Neuron (in vitro differentiated cells): ENCODE measurements around the gene LDLRAD1.
"Not testable (repeated sequence)": the region's sequence is repeated elsewhere in the genome, so short reads cannot be mapped to it uniquely, and the experiment has no call there.

Experiments used
- H2AFZ ChIP-seq: one replicate; pipeline ENCODE4 v1.6.1; 2013; ENCODE audit warnings: low read depth, mild to moderate bottlenecking, inconsistent platforms, low read length, moderate library complexity
- H3K27me3 ChIP-seq: one replicate; pipeline ENCODE4 v1.6.1; 2013; ENCODE audit warnings: low read length; ENCODE audit not compliant: insufficient read depth
- H3K36me3 ChIP-seq: one replicate; pipeline ENCODE4 v1.6.1; 2013; ENCODE audit warnings: low read length; ENCODE audit not compliant: insufficient read depth
- H3K4me1 ChIP-seq: one replicate; pipeline ENCODE4 v1.6.1; 2013; ENCODE audit warnings: low read length; ENCODE audit not compliant: insufficient read depth
- H3K4me3 ChIP-seq: 2 replicates; pipeline ENCODE4 v1.5.1; 2013; ENCODE audit warnings: mild to moderate bottlenecking, low read length, moderate library complexity
- H3K9me3 ChIP-seq: one replicate; pipeline ENCODE4 v1.6.1; 2013; ENCODE audit warnings: low read length

LDLRAD1 gene

GRCh38 chr1:54037476-54037875 lies 19.5 kb upstream of the LDLRAD1 start:
- Histone ChIP-seq H3K27me3 (no peaks in the 10 kb centered on the region), H3K4me3 (no peak overlapping the region), H3K36me3 (peaks cover 84% of the 10 kb centered on the region), H3K4me1 (no peaks in the 10 kb centered on the region), H2AFZ (no peak overlapping the region), H3K9me3 (no peaks in the 10 kb centered on the region)

- H2AFZ ChIP-seq, result no peak overlapping the region
Observed at GRCh38 chr1:54028306-54029251, 10.6 kb upstream of the LDLRAD1 start.

GRCh38 chr1:54027848-54028247 lies 9.9 kb upstream of the LDLRAD1 start:
- H3K4me1 ChIP-seq, result no peaks in the 10 kb centered on the region
- H2AFZ ChIP-seq, result no peak overlapping the region
- no peaks in the 10 kb centered on the region for H3K27me3 ChIP-seq
- no peaks in the 10 kb centered on the region for H3K9me3 ChIP-seq
- peaks cover 23% of the 10 kb centered on the region for H3K36me3 ChIP-seq
- no peak overlapping the region for H3K4me3 ChIP-seq

More at GRCh38 chr1:54028306-54029251, 10.6 kb upstream of the LDLRAD1 start:
- H3K9me3 ChIP-seq, result no peaks in the 10 kb centered on the region
- no peaks in the 10 kb centered on the region for H3K4me1 ChIP-seq
- H3K36me3 ChIP-seq, result peaks cover 27% of the 10 kb centered on the region
- H3K27me3 ChIP-seq, result no peaks in the 10 kb centered on the region
- no peak overlapping the region for H3K4me3 ChIP-seq

GRCh38 chr1:54024811-54025210 lies 6.8 kb upstream of the LDLRAD1 start:
- H2AFZ ChIP-seq, H3K36me3 ChIP-seq, H3K4me1 ChIP-seq, H3K27me3 ChIP-seq, H3K9me3 ChIP-seq, H3K4me3 ChIP-seq: not testable (repeated sequence)

- H3K9me3 ChIP-seq, result no peaks in the 10 kb centered on the region
- no peak overlapping the region for H3K4me3 ChIP-seq
- no peak overlapping the region for H2AFZ ChIP-seq
- no peaks in the 10 kb centered on the region for H3K36me3 ChIP-seq
- no peaks in the 10 kb centered on the region for H3K27me3 ChIP-seq
- no peaks in the 10 kb centered on the region for H3K4me1 ChIP-seq
Observed at GRCh38 chr1:54024358-54024757, 6.4 kb upstream of the LDLRAD1 start.

- not testable (repeated sequence) for H3K4me1 ChIP-seq, H3K9me3 ChIP-seq, H2AFZ ChIP-seq, H3K36me3 ChIP-seq, H3K4me3 ChIP-seq
- peaks cover 10% of the 10 kb centered on the region for H3K27me3 ChIP-seq
Observed at GRCh38 chr1:54019562-54020176, 1.7 kb upstream of the LDLRAD1 start.

- Histone ChIP-seq H3K4me3 (no peak overlapping the region), H3K9me3 (no peaks in the 10 kb centered on the region), H3K4me1 (peaks cover 6% of the 10 kb centered on the region)
Observed at GRCh38 chr1:54018635-54019034, 649 bp upstream of the LDLRAD1 start.

GRCh38 chr1:54016343-54017282 lies 1.4 kb downstream of the LDLRAD1 start:
- no peaks in the 10 kb centered on the region for H3K9me3 ChIP-seq
- H3K36me3 ChIP-seq, result no peaks in the 10 kb centered on the region
- no peak overlapping the region for H2AFZ ChIP-seq
- H3K4me1 ChIP-seq, result peaks cover 6% of the 10 kb centered on the region
- no peak overlapping the region for H3K4me3 ChIP-seq
- peaks cover 20% of the 10 kb centered on the region for H3K27me3 ChIP-seq

More at GRCh38 chr1:54018635-54019034, 649 bp upstream of the LDLRAD1 start:
- Histone ChIP-seq H3K27me3 (peaks cover 10% of the 10 kb centered on the region), H3K36me3 (no peaks in the 10 kb centered on the region), H2AFZ (no peak overlapping the region)

- Histone ChIP-seq H3K4me3 (no peak overlapping the region), H3K4me1 (peaks cover 6% of the 10 kb centered on the region), H2AFZ (no peak overlapping the region), H3K9me3 (no peaks in the 10 kb centered on the region), H3K27me3 (peaks cover 18% of the 10 kb centered on the region), H3K36me3 (no peaks in the 10 kb centered on the region)
Observed at GRCh38 chr1:54014009-54014629, 3.9 kb downstream of the LDLRAD1 start.

GRCh38 chr1:54013393-54014008 lies 4.5 kb downstream of the LDLRAD1 start:
- H3K36me3 ChIP-seq, result no peaks in the 10 kb centered on the region
- H2AFZ ChIP-seq, result no peak overlapping the region
- peaks cover 6% of the 10 kb centered on the region for H3K4me1 ChIP-seq
- no peak overlapping the region for H3K4me3 ChIP-seq
- peaks cover 17% of the 10 kb centered on the region for H3K27me3 ChIP-seq
- H3K9me3 ChIP-seq, result no peaks in the 10 kb centered on the region

GRCh38 chr1:54012863-54013262 lies 5.1 kb downstream of the LDLRAD1 start:
- H3K4me1 ChIP-seq, result peaks cover 6% of the 10 kb centered on the region
- peaks cover 17% of the 10 kb centered on the region for H3K27me3 ChIP-seq
- no peak overlapping the region for H2AFZ ChIP-seq
- H3K4me3 ChIP-seq, result no peak overlapping the region
- no peaks in the 10 kb centered on the region for H3K9me3 ChIP-seq
- H3K36me3 ChIP-seq, result no peaks in the 10 kb centered on the region

- peaks cover 12% of the 10 kb centered on the region for H3K27me3 ChIP-seq
- no peak overlapping the region for H2AFZ ChIP-seq
- H3K36me3 ChIP-seq, result no peaks in the 10 kb centered on the region
- H3K4me3 ChIP-seq, result no peak overlapping the region
- no peaks in the 10 kb centered on the region for H3K9me3 ChIP-seq
- H3K4me1 ChIP-seq, result peaks cover 6% of the 10 kb centered on the region
Observed at GRCh38 chr1:54012008-54012325, 6.0 kb downstream of the LDLRAD1 start.
